ENCODE data around the gene MFSD12.
A peak's percentile ranks its signal among the peaks of the same experiment; 100 is the strongest.

MFSD12 gene

DNA sequence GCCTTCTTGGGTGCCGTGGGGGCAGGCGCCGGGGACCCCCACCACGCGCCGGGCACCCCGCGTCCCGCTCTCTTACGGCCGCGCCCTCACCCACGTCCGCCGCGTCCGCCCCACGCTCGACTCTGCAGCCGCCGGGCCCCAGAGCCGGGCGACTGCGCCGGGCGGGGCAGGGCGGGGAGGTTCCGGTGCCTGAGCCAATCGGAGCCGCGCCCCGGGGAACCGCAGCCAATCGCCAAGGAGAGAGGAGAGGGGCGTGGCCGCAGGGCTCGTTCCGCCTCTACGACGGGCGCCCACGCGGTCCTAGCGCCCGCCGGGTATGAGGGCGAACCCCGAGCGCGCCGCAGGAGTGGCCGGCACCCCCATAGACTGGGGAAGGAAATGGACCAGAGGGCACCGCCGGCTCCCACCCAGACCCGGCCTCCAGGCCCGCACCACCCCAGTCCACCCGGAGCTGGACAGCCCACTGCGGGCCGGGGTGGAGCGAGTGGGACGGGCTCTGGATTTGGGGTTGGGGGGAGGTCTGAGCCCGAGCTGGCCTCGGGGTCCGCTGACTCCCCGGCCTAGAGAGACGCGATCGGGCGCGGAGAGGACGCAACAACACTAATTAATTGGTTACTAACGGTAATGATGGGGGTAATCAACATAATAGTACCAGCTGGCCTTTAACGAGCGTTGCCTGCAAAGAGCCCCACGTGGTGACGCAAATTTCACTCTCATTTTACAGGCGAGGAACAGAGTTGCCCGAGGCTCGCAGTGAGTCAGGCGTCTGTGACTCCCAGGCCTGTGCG lies at the start of gene MFSD12:
Gene MFSD12, minus strand, starts transcription at position 126 of the 788 bp plus-strand sequence. CDS start 183 bp downstream, outside the sequence.
- FAIRE-seq, result peak; percentile 94
- peak; percentile 100 for DNase-seq (ENCODE audit: insufficient read length, low spot score)

DNA sequence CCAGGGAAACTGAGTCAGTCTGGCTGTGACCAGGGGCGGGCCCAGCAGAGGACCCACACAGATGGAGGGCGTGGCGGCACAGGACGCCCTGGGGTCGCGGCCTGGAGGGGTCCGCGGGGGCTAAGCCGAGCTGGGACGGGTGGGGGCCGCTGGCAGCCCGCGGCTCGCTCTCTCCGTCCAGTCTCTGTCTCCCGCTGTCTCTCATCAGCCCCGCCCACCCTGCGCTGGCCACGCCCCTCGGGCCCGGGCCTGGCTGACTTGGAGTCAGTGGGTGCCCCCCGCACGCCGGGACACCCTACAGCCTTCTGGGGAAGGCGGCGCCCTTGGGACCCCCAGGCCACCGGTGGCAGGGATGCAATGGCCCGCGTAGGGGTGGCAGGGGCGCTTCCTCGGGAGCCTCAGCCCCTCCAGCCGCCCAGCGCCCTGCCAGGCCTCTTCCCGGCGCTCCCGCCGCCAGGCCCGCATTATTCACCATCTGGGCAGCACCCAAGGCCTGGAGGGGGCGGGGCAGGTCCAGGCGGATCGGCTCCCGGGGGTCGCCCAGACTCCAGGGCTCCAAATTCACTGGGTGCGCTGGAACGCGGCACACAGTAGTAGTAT lies 49.4 kb upstream of the MFSD12 start, which contains the start of gene TBXA2R:
Gene TBXA2R, minus strand, starts transcription at position 186 of the 600 bp plus-strand sequence. CDS start 6,241 bp downstream, outside the sequence.
- DNase-seq (ENCODE audit: insufficient read length, low spot score), result peak; percentile 90
- FAIRE-seq, result no peak

DNA sequence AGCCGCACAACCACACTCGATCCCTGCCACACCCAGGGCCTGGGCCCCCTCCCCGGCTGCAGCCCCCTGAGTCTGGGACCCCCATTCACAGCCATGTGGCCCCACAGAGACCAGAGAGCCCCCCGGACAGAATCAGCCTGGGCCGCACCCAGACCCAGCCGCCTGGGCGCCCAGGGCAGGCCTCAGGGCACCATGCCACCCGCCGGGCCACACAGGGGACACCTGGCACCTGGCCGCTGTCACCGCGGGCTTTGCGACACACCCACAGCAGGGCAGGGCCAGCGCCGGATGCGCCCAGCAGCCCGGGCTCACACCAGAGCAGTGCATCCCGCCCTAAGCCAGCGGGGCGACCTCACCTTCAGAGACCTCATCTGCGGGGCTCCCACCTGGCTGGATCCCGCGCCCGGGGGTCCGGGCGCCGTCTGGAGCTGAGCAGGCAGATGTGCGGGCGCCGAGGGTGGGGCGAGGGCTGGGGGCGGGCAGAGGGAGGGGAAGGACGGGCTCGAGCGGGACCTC lies 48.8 kb upstream of the MFSD12 start:
- DNase-seq (ENCODE audit: insufficient read length, low spot score) (peak; percentile 67), FAIRE-seq (no peak)

DNA sequence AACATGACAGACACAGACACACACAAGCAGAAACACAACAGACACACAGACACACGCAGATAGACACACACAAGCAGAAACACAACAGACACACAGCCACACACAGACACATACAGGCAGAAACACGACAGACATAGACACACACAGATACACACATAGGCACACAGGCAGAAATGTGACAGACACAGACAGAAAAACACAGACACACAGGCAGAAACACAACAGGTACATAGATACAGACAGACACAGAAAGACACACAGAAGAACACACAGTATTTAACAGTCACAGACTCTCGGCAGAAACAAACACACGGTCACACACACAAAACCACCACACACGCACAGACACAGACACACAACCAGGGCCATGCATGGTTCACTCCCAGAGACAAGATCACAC lies 48.4 kb upstream of the MFSD12 start:
- DNase-seq (ENCODE audit: insufficient read length, low spot score) (no peak), FAIRE-seq (no peak)

DNA sequence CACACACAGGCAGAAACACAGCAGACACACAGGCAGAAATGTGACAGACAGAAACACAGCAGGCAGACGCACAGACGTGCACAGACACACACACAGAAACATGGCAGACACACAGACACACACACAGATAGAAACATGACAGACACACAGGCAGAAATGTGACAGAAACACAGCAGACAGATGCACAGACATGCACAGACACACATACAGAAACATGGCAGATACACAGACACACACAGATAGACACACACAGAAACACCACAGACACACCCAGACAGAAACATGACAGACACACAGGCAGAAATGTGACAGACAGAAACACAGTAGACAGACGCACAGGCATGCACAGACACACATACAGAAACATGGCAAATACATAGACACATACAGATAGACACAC lies 48.0 kb upstream of the MFSD12 start:
- FAIRE-seq (peak; percentile 68), DNase-seq (ENCODE audit: insufficient read length, low spot score) (no peak)

DNA sequence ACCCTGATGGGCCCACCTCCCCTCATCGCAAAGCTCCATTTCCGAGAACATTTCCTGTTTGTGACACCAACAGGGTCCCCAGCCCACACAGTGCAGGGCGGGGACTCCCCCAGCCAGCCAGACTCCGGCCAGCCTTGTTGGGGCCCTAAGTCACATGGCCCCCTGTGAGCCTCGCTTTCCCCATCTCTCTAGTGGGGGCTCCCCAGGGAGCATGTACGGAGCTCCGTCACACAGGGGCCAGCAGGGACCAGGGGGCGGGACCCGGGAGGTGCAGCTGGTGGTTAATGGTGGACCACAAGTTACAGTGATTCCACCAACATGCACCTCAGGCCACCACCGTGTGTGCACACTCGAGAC lies 47.6 kb upstream of the MFSD12 start:
- FAIRE-seq (no peak), DNase-seq (ENCODE audit: insufficient read length, low spot score) (no peak)

DNA sequence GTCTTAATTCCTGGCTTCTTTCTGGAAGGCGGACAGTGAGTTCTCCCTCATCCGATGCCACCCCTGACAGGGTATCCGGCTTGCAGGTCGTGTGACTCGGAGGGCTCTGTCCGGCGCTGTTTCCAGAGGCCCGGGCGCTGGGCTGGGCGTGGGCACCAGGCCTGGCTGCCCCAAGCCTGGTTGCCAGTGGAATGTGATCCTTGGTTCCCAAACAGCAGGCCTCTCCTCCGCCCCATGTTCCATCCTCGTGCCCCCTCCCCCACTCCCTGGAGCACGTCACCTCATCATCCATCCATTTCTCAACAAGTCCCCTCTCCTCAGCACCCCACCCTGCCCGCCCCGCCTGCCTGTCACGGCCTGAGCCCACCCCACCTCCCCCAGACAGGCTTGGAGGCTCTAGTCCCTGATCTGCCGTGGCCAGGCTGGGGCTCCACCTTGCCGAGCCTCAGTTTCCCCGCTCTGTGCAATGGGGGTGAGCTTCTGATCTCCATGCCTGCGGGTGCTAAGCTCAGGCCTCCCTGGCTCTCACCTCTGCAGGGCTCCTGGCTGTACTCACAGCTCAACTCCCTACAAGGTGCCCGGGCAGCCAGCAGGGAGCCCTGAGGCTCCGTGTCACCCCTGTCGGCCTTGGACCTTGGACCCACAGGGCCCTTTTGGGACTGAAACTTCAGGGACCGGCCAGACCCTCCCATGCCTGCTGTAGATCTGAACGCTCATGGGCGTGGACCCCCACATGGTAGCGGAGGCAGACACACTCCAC lies 47.0 kb upstream of the MFSD12 start:
- FAIRE-seq (no peak), DNase-seq (ENCODE audit: insufficient read length, low spot score) (no peak)

DNA sequence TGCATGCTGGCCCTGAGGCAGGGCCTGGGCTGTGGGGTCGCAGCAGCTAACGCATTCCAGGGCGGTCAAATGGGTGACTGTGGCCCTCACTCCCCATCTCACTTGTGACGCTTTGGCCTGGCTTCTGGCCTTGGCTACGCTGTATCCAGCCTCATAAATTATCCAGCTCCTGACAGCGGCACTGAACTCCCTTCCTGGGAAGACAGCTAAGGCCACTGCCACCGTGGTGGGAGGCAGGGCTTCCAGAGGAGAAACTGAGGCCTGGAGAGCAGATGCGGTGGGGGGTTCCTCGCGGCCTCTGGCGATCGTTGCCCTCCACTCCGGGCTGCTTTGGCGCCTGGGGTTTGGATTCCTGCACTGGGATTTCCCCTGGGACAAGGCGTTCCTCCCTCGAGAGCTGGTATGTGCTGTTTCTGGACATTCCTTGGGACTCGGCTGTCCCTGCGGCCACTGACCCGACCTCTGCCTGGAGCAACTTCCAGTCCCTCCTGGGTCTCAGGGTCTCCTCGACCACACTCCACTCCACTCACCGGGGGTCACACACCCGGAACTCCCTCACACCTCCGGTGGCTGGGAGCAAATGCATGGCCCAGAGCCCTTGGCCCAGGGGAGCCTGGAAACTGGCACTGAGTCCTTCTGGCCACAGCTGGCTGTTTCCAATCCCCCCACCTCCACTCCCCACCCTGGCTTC lies 45.9 kb upstream of the MFSD12 start:
- DNase-seq (ENCODE audit: insufficient read length, low spot score) (no peak), FAIRE-seq (no peak)

DNA sequence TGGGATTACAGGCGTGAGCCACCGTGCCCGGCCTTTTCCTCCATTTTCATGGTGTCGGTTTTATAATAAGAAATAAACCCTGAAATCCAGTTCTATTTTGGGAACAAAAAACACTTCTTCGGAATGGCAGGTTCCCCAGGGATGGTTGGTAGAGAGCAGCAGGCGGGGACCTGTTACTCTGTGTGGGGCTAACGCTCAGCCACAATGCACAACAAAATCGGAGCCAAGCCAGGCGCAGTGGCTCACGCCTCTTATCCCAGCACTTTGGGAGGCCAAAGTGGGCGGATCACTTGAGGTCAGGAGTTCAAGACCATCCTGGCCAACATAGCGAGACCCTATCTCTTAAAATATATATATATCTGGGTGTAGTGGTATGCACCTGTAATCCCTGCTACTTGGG lies 43.6 kb upstream of the MFSD12 start:
- no peak for FAIRE-seq
- DNase-seq (ENCODE audit: insufficient read length, low spot score), result no peak

DNA sequence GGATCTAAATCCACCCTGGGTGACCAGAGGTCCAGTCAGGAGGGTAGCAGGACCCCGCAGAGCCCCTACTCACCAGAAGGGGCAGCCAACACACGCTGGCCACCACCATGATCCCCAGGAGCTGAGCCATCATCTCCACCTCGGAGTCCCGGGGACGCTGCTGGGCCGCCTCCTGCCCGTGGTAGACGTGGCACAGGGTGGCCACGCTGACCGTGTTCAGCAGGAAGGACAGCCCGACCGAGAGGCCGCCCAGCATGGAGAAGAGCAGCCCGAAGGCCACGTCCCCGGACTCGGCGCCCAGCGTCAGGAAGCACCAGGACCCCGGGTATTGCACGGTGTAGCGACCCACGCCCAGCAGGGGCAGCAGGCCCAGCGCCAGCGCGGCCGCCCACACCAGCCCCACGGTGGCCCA lies 42.4 kb upstream of the MFSD12 start:
- DNase-seq (ENCODE audit: insufficient read length, low spot score) (no peak), FAIRE-seq (no peak)

DNA sequence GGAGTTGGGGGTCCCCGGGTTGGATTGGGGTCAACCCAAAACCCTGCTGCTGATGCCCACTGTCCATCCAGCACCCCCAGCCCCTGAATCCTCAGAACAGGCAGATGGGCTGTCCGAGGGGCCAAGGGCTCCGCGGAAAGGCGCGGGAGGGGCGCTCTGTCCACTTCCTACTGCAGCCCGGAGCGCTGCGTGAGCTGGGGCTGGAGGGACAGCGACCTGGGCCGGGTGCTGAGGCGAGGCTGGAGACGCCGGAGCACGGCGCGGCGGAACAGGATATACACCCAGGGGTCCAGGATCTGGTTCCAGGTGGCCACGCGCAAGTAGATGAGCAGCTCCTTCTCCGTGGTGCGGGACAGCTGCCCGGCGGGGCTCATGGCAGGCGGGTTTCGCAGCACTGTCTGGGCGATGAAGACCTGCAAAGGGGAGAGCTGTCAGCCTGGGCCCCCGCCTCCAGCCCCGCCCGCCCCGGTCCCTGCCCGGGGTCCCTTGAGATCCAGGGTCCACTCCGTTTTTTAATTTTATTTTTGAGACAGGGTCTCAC lies 38.2 kb upstream of the MFSD12 start:
- DNase-seq (ENCODE audit: insufficient read length, low spot score), result no peak

DNA sequence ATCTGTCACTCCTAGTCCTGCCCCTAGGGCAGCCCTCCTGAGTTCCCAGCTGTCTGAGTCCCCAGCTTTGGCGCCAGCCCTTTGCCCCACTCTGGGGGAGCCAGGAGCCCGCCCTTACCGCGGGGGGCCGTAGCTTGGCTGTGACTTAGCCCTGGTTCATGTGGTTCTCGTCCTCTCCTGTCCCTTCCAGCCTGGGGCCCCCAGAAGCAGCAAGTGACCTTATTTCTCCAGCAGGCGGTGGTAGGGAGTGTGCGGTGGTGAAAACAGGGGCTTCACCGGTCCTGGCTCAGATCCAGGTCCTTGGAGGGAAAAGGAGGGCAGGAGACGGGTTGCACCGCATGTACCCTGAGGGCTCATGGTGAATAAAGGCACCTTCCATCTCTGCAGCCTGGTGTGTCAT lies 35.8 kb upstream of the MFSD12 start:
- DNase-seq (ENCODE audit: insufficient read length, low spot score), result no peak
- no peak for FAIRE-seq

More for the DNA sequence above, 38.2 kb upstream of the MFSD12 start:
- FAIRE-seq, result no peak

DNA sequence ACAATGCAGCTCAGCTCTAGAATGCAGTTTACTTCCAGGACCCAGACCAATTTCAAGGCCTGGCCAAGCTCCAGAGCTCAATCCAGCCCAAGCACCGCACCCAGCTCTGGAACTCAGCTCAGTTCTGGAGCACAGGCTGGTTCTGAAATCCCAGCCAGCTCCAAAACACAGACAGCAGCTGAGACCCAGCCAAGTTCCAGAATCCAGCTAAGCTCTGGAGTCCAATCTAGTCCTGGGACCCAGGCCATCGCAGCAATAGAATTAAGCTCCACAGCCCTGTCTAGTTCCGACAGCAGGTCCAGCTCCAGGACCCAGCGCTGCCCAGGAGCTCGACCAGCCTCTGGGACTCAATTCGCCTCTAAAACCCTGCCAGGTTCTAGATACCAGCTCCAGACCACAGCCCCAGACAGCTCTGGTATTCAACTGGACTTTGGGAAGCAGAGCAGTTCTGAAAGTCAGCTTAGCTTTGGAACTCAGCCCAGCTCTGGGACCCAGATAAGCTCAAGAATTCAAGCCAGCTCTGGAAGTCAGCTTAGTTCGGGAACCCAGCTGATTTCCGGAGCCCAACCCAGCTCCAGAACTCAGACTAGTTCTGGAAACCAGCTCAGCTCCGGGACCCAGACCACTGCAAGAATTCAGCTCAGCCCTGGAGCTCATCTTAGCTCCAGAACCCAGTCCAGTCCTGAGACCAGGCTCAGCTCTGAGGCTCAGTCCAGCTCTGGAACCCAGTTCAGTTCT lies 34.7 kb upstream of the MFSD12 start:
- DNase-seq (ENCODE audit: insufficient read length, low spot score) (no peak), FAIRE-seq (no peak)

DNA sequence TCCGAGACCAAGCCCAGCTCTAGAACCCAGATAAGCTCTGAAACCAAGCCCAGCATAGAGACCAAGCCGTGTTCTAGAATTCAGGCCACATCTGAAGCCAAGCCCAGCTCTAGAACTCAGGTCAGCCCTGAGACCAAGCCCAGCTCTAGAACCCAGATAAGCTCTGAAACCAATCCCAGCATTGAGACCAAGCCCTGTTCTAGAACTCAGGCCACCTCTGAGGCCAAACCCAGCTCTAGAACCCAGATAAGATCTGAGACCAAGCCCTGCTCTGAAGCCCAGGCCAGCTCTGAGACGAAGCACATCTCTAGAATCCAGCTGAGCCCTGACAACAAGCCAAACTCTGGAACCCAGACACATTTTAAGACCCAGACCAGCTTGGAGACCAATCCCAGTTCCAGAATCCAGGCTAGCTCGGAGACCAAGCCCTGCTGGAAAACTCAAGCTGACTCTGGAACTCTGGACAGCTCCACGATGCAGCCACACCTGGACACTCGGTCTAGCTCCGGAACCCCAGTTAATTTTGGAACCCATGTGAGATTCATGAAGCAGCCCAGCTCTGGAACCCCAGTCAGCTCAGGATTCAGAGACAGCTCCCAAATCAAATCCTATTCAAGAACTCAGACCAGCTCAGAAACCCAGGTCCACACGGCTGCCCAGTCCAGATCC lies 33.7 kb upstream of the MFSD12 start:
- DNase-seq (ENCODE audit: insufficient read length, low spot score), result no peak
- no peak for FAIRE-seq

DNA sequence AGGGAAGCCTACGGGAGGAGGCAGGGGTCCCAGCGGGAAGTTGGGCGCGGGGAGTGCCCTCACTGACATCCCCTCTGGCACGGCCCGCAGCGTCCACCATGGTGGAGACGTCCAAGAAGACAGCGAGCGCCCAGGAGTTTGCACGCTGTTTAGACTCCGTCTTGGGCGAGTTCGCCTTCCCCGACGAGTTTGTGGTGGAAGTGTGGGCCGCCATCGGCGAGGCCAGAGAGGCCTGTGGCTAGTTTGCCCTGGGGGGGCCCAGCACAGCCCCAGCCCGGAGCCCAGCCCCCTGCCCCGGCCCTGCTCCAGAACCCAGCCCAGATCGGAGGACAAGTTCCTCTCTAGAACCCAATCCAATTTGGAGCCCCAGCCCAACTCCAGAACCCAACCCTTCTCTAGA lies 32.6 kb upstream of the MFSD12 start:
- DNase-seq (ENCODE audit: insufficient read length, low spot score) (no peak), FAIRE-seq (no peak)

DNA sequence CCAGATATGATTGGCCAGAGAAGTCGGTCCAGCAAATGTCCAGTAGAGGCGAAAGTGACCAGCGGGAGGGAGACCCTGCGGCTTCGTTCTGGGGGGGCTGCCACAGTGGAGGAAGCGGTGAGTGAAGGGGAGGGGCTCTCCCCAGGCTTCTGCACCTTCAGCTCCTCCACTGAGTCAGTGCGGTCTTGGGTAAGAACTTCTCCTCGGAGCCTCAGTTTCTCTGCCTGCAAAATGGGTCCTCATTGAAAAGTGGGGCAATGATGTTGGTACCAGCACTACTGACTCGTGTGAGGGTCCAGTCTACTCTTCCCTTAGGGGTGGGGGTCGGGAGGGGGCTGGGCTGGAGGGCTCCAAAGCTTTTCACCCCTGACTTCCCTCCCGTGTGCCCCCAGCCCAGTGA lies 32.1 kb upstream of the MFSD12 start:
- no peak for FAIRE-seq

DNA sequence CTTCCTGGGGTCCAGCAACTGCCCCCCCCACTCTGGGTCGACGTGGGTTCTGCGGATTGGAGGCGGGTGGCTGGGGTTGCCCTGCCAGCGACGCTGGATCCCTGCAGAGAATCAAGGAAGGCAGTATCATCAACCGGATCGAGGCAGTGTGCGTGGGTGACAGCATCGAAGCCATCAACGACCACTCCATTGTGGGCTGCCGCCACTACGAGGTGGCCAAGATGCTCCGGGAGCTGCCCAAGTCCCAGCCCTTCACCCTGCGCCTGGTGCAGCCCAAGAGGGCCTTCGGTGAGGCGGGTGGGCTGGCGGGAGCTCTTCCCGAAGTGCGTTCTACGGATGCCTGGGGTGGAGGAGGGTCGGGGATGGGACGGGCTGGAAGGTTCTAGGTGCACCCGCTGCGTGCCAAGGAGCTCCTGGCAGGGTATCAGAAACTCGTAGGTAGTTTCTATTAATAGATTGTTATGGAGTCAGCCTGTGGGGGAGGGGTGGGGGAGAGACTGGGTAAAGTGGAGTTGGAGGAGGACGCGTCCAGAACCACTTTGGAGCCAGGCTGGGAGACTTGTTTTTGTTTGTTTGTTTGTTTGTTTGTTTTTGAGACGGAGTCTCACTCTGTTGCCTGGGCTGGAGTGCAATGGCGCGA lies 29.4 kb upstream of the MFSD12 start:
- DNase-seq (ENCODE audit: insufficient read length, low spot score) (no peak), FAIRE-seq (no peak)

More for the DNA sequence above, 32.1 kb upstream of the MFSD12 start:
- no peak for DNase-seq (ENCODE audit: insufficient read length, low spot score)

DNA sequence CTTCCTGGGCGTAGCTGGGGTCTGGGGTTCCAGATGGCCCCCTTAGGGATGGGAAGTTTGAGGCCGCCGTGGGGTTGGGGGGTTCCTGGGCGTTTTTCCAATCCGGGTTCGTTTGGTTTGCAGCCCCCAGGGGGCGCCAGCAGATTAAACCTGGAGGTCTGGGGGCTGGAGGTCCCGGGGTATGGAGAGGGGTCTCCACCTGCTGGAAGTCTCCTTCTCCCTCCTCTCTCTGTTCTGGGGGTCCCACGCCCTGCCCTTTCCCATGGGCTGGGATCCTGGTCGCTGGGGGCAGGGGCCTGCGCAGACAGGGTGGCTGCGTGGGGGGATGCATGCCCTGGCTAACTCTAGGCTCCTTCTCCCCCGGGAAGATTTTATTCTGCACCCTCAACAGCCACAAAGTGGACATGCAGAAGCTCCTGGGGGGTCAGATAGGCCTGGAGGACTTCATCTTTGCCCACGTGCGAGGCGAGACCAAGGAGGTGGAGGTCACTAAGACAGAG lies 28.8 kb upstream of the MFSD12 start:
- no peak for DNase-seq (ENCODE audit: insufficient read length, low spot score)

More for the DNA sequence above, 28.8 kb upstream of the MFSD12 start:
- no peak for FAIRE-seq
